GM12891 (cell line): ENCODE data around the gene PDE4DIP. TPM values are rescaled to one million over a fixed set of nuclear protein-coding genes. Genes with fewer than 3 reads are reported as not detected.
"Not testable (repeated sequence)": the region's sequence is repeated elsewhere in the genome, so short reads cannot be mapped to it uniquely, and the experiment has no call there.

Experiments used
- DNase-seq: peaks from one replicate; pipeline ENCODE4 v3.0.0; 2011; ENCODE audit warnings: low spot score; ENCODE audit not compliant: insufficient read length
- FAIRE-seq: peaks from 2 replicates; lab custom pipeline; 2011; peaks lifted over from hg19 to GRCh38; lab: Jason Lieb, UNC
- polyA plus RNA-seq: library from polyadenylated mRNA; unstranded; fragments of >200 nt; gene quantifications from one replicate; pipeline ENCODE4 v1.2.1, GENCODE V29; 2012; ENCODE audit warnings: low read depth, missing spikeins, inconsistent platforms; ENCODE audit not compliant: missing spikeins

The PDE4DIP gene
- polyA plus RNA-seq, result 6.8 TPM

DNA sequence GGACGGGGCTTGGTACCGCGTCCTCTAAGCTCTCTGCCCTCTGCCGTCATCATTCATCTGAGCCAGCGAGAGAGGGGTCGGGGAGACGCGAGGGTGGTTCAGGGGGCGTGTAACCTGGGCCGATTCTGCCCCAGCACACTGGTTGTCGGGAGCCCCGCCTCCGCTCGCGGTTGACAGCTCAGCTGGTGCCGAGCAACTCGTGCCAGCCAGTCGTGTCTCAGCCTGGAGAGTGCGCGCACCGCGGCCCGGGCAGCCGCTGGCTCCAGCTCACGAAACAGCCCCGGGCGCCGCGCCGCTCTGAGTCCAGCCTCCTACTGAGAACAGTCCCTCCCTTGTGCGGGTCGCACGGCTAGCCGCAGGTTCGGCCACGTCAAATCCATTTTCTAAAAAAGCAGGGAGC, at the start of gene PDE4DIP:
PDE4DIP (plus strand) TSS at position 209 of the 400 bp plus-strand sequence. CDS start 347 bp downstream, outside the sequence.
- DNase-seq, result not testable (repeated sequence)
- FAIRE-seq, result peak; percentile 69

DNA sequence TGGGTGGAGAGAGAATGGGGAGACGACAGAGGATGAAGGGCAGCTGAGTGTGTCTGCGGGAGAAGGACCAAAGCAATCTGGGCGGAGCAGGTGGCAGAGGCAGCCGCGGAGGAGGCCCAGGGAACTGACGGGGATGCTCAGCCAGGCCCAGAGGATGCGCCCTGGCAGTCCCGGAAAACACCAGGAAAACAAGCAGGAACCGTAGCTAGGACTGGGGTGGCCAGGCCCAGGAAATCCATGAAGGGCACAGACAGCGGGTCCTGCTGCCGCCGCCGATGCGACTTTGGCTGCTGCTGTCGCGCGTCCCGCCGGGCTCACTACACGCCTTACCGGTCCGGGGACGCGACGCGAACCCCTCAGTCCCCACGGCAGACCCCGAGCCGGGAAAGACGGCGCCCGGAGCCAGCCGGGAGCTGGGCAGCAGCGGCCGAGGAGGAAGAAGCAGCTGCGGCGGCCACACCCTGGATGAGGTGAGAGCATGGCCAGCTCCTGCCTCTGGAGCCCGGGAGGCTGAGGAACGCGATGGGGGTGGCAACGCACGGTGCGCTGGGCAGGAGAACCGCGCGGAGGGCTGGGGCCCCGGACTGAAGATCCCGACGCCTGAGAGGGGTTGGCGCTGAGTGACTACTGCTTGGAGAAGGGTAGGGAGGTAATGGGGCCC, 35.8 kb upstream of the PDE4DIP start:
- DNase-seq, FAIRE-seq: not testable (repeated sequence)

DNA sequence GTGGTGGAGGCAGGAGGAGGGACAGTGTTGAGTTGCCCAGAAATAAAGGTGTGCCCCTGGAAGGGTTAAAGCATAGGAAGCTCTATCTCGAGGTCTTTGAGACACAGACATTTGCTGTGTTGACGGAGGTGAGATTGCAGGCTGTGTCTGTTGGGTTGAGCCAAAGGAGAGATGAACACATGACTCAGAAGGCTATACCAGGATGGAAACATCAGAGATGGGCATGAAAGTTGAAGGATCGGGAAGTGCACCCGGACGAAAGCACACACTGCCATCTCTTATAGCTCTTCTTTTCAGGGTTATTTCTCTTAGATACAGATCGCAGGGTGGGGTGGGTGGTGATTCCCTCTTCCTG, 35.3 kb upstream of the PDE4DIP start:
- not testable (repeated sequence) for FAIRE-seq, DNase-seq

DNA sequence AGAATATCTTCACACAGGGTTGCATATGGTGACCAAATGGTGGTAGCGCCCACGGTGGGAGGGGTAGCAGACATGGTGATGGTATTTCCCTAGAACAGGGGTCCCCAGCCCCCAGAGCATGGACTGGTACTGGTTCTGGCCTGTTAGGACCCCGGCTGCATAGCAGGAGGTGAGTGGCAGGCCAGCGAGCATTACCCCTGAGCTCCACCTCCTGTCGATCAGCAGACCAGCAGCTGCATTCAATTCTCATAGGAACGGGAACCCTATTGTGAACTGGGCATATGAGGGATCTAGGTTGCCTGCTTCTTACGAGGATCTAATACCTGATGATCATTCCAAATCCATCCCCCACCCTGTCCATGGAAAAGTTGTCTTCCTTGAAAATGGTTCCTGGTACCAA, 22.0 kb upstream of the PDE4DIP start:
- not testable (repeated sequence) for FAIRE-seq, DNase-seq

DNA sequence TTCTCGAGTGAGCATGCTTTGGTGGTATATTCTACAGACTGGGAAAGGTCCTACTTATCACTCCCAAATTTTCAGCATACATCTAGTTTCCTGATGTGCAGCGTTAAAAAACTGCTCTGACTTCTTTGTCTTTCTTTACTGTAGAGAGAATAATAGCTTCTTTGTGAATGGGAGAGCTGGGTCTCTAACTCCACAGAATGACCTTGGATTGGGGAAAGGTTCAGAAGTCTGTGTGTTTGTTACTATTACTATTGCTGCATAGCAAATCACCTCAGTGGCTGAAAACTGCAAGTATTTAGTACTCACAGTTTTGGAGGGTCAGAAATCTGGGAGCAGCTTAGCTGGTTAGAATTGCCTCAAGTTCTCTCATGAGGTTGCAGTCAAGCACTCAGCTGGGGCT, 20.4 kb upstream of the PDE4DIP start:
- not testable (repeated sequence) for FAIRE-seq, DNase-seq

DNA sequence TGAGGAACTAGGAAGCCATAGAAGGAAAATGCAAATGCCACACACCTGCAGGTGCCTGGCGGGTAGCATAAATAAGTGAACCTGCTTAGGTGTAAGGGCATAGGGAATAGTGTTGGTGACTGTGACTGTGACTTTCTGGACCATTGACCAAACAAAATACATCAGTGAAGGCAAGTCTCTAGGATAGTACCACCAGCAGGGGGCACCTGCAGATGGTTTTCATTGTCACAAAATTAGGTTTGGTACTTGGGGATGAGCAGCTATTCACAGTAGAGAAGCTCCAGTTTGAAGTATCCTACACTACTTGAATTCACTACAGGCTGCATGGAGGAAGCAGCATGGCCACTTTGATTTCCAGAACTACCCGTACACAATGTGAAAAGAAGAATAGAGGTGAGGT, 19.2 kb upstream of the PDE4DIP start:
- FAIRE-seq, result peak; percentile 65

DNA sequence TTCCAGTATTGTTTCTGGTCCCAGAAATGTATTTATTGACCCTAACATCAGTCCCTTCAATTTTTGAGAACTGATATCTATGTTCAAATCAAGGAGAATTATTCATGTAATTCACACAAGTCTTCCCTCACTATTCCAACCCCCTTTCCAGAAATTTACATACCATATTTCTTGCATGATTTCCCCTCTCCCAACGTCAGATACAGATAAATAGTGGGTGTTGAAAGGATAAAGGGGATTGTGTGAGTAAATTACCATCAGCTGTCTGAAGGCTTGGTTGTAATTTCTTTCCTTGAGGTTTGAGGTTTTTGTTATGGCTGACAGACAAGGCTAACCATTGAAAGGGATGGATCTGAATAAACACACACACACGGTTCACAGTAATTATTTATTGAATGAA, 15.7 kb upstream of the PDE4DIP start:
- not testable (repeated sequence) for FAIRE-seq, DNase-seq

More for the DNA sequence above, 19.2 kb upstream of the PDE4DIP start:
- not testable (repeated sequence) for DNase-seq

DNA sequence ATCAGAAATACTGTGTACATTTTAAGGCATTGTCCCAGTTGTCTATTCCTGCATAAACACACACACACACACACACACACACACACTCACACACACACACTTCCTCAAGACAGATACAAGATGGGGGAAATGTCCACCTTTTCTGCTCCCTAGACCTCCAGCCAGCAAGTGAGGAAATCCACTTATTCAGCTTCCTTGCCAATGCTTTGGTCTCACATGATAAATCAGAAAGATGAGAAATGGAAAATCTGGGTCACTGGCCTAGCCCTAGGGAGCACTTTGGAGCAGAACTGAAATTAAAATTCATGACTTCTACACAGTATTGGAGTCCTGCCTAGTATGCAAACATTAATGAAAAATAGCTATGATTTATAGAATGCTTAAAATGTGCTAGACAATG, 15.3 kb upstream of the PDE4DIP start:
- not testable (repeated sequence) for DNase-seq, FAIRE-seq

DNA sequence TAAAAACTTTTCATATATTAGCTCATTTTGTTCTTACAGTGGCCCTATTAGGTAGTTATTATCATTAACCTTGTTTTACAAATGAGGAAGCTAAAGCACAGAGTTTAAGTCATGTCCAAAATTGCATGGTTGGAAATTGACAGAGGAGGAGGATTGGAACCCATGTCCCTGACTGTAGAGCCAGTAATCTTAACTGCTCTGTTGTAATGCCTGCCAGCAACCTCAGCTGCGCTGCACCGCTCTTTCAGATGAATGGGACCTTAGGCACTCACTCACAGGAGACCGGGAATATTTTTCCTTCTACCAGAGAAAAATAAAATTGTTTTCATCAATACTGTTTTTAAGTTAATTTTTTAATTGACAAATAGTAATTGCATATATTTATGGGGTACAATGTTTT, 14.9 kb upstream of the PDE4DIP start:
- not testable (repeated sequence) for DNase-seq, FAIRE-seq

DNA sequence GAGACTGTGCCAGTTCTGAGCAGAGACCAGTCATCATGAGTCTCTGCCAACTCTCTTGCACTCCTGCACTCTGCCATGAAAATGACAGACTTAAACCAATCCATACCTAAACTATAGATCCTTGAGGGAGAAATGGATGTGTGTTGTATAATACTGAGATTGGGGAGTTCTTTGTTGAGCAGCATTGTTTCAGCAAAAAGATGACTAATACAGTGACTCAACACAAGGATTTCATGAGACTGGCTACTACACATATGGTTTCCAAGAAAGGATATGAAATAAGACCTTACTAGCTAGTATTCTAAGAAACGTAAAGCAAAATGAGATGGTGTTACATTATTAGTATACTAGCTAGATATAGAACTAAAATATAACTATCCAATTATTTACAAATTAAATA, 3.0 kb upstream of the PDE4DIP start:
- not testable (repeated sequence) for FAIRE-seq, DNase-seq

DNA sequence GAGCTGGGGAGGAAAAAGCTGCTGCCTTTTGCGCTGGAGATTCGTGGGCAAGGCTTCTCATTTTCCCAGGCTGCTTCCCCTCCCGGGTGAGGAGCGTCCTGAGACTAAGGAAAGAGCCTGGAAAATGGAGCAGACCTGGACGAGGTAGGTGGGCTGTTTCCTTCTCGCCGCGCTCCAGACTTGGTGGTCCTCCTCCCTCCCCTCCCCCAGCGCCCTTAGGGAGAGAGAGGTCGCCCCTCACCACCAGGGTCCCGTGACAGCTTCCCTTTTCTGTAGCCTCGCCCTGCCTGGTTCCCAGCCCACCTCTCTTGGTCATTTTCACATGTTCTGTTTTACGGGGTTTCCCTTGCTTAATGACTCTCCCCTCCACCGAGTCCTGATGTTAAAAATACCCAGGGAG, 423 bp downstream of the PDE4DIP start:
- not testable (repeated sequence) for FAIRE-seq, DNase-seq

DNA sequence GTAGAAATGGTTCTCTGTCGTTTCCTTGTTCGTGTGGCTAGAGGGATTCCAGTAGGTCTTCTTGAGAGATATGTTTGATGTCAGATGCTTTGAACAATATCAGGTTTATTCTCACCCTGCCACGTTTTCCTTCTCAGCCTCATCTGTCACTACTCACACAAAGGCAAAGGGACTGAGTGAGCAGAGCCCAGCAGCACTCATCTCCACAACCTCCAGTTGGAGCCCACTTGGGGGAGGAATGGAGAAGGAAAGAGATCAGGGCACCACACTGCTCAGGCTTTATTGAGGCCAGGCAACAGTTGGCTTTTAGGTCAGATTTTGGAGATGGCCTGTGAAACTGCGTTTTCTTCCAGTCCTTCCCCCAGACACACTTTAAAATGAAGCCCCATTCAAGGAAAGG, 840 bp downstream of the PDE4DIP start:
- not testable (repeated sequence) for DNase-seq, FAIRE-seq

DNA sequence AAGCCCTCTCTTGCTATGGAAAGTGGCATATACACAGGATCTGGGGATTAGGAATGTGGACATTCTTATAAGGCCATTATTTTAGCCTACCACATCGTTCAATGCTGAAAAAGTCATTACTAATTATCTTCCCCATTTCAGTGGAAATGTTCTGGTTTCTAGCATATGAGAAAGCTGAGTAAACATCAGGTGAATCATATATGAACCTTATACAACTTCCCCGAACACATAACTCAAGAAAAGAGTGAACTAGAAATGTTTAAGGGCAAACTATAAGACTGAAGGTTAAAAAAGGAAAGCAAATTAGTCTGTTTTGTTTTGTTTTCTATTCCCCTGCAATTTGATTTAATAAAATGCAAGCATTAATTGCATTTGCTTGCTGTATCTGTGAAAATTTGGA, 6.1 kb downstream of the PDE4DIP start:
- not testable (repeated sequence) for FAIRE-seq, DNase-seq

DNA sequence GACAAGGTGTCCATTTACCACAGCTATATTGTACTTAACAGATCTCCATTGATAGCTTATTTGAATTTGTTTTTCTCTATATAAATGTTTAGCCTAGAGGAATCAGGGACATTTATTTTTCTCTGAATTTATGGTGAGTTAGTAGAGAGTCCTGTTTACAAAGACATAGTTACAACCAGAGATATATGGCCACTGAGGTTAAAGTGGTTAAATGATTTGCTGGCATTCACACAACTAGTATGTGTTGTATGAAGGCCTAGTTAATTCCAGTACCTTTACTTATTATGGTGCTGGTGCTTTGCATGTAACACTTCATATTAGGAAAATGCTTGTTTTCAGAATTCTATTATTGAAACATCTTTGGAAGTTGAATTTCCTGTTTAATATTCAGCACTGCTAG, 6.6 kb downstream of the PDE4DIP start:
- DNase-seq, FAIRE-seq: not testable (repeated sequence)

DNA sequence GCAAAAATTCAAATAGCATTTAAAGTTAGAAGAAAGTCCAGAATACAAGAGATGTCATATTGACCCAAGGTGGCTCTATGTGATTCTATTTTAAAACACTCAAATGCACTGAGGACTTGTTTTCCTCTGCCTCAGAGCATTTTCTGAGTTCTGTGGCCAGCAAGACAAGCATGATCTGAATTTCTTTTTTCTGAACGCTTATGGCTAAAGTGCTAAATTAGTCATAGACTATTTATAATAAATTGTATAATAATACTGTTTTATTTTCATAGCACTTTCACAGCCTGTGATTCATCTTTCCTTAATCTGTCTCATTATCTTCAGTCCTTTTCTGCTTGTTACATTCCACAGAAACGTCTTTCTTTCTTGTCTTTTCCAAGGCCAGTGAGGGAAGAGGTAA, 7.5 kb downstream of the PDE4DIP start:
- DNase-seq, FAIRE-seq: not testable (repeated sequence)

DNA sequence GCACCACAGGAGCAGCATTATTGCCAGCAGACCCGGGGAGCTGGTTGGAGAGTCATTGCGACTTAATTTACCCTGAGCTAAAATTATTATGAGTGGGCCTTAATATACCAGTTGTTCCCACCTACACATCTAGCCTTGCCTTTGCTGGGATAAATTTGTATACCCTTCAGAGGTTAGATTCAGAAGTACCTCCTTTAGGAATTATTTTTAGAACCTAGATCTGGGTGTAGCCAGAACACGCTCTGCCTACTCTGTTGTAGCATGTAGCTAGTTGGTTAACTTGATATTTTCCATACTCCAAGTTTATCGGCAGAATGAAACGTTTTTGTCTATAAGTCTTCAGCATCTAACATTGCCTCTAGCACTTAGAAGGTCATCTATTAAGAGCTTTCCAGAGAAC, 9.1 kb downstream of the PDE4DIP start:
- not testable (repeated sequence) for FAIRE-seq, DNase-seq

DNA sequence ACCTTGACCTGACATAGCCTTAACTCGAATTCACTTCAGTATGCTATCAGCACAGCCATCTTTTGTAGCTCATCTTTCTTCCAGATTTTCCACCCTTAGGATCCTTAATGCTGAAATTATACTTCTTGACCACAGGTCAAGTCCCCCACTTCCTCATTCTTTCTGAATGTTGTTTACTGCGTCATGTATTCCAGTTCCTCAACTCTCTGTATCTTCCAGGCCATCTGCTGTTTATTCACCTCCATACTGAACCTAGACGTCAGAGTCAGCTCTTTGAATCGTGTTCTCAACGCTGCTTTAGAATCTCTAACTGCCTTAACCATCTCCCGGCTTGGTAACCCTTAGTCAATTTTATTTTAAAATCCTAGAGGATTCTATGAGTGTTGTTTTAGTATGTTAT, 9.8 kb downstream of the PDE4DIP start:
- not testable (repeated sequence) for FAIRE-seq, DNase-seq

DNA sequence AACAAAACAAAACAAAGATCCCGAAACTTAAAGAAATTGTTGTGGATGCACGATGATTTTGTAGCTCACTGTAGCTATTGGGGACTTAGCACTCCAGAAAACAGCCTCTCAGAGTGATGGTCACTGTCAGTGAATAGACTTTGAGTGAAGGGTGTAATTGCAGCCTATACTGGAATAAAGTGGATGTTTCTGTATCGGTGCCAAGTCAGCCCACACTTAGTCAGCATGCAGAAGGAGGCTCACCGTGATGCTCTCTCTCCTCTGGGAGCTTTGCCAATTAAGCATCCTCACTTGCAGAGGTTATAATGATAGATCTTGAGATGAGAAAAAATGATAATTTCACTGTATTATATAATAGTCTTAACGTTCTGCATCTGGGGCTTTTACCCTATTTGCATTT, 11.1 kb downstream of the PDE4DIP start:
- not testable (repeated sequence) for DNase-seq, FAIRE-seq

DNA sequence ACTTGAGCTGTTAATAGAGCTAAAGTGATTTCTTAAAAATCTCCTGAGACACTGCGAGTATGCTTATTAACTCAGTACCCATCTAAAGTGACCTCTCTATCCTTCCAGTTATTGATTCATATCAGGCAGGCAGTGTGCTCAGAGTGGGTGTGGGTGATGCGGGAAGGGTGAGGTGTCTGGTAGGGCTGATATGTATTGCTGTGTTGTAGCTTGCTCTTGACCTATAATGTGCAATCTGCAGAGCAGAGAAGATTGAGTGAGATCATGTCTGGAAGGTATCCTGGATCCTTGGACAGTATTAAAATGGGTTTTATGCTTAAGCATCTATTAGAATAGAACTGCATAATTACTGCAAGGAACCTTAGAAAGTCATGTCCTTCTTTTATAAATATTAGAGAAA, 15.8 kb downstream of the PDE4DIP start:
- FAIRE-seq, result not testable (repeated sequence)

DNA sequence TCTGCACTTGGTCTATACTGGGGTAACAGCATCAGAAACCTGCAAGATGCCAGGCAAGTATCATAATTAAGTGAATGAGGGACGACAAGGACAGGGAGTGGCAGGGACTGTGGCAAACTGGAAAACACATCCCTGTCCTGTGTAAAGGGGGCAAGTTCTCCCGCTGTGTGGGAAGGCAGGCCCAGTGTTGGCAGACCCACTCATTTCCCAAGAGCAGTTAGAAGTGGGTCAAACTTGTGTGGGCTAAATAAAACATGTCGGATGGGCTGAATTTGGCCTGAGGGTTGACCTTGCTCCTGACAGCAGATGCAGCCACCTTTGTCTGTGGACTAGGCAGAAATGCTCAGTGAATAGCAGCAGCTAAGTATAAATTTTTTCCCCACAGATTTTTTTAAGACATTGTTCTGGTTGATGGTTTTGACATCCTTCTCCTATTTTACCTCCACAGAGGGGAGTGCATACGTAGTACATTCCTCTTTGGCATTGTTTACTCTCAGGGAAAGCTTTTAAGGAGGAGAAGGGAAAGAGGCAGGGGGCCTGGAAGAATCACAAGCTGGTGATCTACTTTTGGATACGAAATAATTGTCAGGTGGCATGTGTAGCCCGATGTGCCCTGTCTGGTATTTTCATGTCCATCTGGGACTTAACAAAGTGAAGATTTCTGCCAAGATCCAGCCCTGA, 16.5 kb downstream of the PDE4DIP start:
- DNase-seq, FAIRE-seq: not testable (repeated sequence)

More for the DNA sequence above, 15.8 kb downstream of the PDE4DIP start:
- DNase-seq, result not testable (repeated sequence)

DNA sequence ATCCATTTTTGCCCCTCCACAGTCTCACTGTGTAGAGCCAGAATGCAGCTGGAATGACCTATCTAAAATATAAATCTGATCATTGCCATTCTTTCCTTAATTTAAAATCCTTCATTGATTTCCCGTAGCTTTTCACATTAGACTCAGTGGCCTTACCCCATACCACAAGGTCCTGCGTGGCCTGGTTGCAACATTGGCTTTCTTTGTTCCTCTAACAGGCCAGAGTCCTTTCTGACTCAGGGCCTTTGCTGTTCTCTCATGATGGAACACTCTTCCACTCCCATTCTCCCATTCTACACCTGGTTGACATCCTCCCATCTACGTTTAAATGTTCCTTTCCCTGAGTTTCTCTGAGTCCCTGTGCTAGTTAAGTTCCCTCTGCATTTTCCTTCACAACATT, 18.4 kb downstream of the PDE4DIP start:
- not testable (repeated sequence) for DNase-seq, FAIRE-seq
